ENCODE measurements around the gene NPIPA3.
"Not testable (repeated sequence)": the region's sequence is repeated elsewhere in the genome, so short reads cannot be mapped to it uniquely, and the experiment has no call there.

The NPIPA3 gene

GRCh38 chr16:14703156-14704011 is at the start of gene NPIPA3:
Gene NPIPA3 (plus strand): TSS chr16:14703411. CDS start chr16:14708944, 5,533 bp downstream.
- DNase-seq = not testable (repeated sequence)

GRCh38 chr16:14658063-14658462 is 45.1 kb upstream of the NPIPA3 start:
- no peak for DNase-seq

DNA sequence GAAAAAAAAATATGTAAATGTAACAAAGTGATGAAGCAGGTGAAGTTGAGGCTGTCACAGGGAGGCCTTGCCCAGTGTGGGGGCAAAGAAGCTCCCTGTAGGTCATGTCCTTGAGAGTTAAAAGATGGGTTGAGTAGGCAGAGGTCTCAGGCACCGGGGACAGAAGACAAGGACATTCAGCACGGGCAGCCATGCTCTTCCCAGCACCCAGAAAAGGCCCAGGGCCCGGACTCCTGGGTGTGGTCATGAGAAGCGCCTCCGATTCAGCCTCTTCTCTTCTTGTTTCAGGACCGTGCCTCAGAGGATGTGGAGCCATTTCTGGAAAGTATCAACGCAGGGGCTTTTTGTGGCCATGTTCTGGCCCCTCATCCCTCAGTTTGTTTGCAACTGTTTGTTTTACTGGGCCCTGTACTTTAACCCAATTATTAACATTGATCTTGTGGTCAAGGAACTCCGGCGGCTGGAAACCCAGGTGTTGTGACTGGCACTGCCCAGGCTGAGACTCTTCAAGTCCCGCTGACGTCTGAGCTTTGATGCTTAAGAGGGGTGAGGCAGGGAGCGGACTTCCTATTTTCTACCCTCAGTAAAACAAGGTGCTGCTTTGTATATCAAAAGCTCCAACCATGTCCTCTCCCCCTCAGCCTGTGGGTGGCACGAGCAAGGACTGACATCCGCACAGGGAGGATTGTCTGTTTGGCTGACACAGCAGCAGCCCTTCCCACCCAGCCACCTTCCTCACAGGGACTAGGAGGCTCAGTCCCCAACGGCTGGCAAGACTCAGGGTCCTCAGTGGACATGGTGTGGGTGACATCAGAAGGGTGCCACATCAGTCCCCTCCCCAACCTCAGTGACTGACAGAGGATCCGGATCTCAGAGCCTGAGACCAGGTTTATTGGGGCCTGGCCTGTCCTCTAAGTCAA is 35.6 kb upstream of the NPIPA3 start:
- no peak for DNase-seq

DNA sequence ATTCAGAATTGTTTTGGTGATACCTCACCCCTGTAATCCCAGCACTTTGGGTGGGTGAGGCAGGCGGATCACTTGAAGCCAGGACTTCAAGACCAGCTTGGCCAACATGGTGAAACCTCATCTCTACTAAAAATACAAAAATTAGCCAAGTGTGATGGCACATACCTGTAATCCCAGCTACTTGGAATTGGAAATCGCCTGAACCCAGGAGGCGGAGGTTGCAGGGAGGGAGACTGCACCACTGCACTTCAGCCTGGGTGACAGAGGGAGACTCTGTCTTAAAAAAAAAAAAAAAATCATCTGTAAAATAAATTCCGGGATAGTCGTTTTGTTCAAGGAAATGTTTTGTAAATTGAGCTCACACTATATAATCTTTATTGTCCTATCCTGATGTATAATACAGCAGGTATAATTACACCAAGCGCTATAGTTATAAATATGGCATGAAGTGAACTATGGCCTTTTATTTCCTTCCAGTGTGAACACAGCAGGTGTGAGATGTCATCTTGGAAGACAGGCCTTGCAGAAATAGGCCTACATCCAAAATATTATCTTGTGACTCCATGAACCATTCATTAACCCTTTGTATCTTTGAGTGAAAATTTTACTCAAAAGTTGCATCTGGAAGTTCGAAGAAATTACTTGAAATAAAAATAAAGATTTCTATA is 34.5 kb upstream of the NPIPA3 start:
- DNase-seq = no peak

DNA sequence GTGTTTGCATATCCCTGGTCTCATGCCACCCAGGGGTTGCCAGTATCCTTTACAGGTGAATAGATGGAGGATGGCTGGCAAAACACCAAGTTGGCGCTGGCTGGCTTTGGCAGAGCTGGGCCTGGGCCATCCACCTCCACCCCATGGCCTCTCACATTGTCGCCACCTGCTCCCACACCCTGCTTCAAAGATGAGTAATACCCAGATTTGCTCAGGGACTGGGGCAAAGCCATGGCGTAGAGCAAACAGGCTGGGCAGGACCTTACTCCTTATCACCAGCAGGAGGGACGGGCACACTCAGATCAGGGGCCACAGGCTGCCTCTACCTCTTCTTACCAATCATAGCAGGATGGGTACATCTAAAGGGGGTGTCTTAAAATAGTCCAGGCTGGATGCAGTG is 33.4 kb upstream of the NPIPA3 start:
- DNase-seq = peak; percentile 18

- DNase-seq = peak; percentile 23
These were observed 30.7 kb upstream of the NPIPA3 start for GRCh38 chr16:14672403-14672971.

GRCh38 chr16:14676633-14677032 is 26.6 kb upstream of the NPIPA3 start:
- DNase-seq = no peak

- DNase-seq = no peak
These were observed 25.6 kb upstream of the NPIPA3 start for GRCh38 chr16:14677627-14678026.

DNA sequence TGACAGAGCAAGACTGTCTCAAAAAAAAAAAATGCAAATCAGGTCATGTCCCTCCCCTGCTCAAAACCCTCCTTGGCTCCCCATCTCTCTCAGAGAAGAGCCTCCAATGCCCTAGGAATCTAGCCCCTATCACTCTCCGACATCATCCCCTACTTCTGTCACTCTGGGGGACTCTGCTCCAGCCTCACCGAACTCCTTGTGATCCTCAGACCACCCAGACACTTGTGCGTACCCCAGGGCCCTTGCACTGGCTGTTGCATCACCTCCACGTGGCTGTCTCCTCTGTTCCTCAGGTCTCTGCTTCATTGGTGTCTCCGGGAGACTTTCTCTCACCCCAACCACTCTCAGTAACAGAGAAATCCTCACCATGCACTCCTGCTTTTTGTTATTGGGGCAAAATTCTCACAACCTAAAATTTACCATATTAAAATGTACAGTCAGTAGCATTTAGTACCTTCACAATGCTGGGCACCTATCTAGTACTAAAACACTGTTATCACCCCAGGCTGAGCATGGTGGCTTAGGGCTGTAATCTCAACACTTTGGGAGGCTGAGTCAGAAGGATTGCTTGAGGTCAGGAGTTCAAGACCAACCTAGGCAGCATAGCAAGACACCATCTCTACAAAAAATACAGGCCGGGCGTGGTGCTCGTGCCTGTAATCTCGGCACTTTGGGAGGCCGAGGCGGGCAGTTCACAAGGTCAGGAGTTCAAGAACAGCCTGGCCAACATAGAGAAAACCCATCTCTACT is 24.3 kb upstream of the NPIPA3 start:
- no peak for DNase-seq

GRCh38 chr16:14680396-14680795 is 22.8 kb upstream of the NPIPA3 start:
- not testable (repeated sequence) for DNase-seq

DNA sequence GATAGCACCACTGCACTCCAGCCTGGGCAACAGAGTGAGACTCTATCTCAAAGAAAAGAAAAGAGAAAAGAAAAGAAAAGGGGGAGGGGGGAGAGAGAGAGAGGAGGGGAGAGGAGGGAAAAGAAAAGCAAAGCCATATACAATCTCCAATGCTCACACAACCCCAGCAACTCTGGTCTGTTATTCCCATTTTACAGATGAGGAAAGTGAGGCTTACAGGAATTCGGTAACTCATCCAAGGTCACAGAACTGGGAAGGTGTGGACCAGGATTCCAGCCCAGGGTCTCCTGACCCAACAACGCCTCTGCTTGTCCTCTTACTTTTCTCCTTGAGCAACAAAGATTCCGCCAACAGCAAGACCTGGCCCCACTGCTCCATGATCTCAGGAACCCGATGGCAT is 22.1 kb upstream of the NPIPA3 start:
- DNase-seq = no peak

DNA sequence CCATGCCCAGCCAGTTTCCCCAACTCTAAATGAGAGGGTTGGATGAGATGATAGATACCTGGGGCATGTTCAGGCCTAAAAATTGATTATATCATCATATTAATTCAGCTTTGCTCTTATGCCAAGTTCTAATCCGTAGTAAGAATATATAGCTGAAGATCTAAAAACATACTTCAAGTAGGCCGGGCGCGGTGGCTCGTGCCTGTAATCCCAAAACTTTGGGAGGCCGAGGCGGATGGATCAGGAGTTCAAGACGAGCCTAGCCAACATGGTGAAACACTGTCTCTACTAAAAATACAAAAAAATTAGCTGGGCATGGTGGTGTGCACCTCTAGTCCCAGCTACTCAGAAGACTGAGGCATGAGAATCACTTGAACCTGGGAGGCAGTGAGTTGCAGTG is 21.1 kb upstream of the NPIPA3 start:
- no peak for DNase-seq

DNA sequence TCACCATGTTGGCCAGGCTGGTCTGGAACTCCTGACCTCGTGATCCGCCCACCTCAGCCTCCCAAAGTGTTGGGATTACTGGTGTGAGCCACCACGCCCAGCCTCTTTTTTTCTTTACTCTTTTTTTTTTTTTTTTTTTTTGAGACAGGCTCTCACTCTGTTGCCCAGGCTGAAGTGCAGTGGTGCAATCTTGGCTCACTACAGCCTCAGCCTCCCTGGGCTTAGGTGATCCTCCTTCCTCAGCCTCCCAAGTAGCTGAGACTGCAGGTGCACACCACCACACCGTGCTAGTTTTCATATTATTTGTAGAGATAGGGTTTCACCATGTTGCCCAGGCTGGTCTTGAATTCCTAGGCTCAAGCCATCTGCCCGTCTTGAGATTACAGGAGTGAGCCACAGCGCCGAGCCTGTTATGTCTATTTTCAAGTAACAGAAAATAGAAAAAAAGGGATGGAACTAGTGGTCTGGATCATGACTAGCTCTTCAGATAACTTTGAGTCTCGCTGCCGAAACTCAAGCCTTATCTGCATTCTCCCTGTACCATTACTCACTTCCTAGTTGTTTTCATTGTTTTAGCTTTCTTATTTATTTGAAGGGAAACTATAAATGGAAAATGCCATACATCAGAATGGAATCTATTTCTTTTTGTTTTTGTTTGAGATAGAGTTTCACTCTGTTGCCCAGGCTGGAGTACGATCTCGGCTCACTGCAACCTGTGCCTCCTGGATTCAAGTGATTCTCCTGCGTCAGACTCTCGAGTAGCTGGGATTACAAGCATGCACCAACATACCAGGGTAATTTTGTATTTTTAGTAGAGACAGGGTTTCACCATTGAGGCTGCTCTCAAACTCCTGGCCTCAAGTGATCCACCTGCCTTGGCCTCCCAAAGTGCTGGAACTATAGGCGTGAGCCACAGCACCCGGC is 17.1 kb upstream of the NPIPA3 start:
- not testable (repeated sequence) for DNase-seq

- DNase-seq = not testable (repeated sequence)
These were observed 9.1 kb upstream of the NPIPA3 start, which contains the start of gene PLA2G10 for GRCh38 chr16:14694129-14694528. Gene PLA2G10 (minus strand): TSS chr16:14694308. CDS start chr16:14694229, 79 bp downstream.

DNA sequence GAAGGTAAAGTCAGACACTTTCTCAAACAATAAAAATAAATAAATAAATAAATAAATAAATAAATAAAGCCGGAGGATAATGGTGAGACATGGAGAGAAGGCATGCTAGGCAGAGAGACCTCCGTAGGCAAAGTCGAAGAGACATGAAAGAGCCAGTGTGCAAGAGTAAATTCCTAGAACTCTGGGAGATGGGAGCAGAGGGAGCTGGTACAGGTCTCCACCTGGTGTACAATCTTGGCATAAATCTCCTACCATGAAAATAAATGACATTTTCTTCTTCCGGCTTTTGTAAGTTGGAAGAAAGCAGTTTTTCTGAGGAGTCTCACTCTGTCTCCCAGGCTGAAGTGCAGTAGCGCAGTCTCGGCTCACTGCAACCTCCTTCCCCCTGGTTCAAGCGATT is 1.4 kb upstream of the NPIPA3 start:
- not testable (repeated sequence) for DNase-seq

DNA sequence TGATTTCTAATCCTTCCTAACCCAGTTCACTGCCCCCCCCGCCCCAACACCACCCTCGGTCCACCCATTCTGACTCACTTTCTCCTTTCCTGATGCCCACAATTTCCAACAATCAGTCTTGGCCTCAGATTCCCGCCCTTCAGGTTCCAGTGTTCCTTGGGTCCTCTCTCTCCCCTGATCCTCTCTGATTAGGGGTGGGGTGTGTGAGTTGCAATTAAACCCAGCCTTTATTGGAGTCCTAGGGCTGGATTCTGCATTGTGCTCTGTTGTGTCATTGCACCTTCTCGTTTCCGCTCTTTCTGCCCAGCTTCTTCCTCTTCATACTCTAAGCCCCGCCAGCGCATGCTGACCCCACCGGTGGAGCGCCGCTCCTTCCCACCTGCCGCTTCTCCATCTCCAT is 539 bp upstream of the NPIPA3 start:
- not testable (repeated sequence) for DNase-seq

DNA sequence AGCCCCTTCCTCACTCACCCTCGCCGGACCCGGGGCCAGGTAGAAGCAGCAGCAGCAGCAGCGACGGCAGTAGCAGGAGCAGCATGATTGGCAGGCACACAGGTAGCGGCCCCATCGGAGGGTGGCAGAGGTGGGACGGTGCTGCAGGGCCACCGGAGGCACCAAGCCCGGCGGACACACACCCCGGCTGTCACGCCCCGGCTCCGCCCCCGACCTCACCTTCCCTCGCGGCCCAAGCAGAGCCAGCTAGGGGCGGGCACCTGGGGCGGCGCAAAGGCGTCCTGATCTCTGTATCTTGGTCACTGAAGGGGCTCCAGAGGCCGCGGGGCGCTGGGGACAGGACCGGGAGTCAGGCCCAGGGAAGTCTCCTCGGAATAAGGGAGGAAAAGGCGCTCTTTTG is 30.0 kb downstream of the NPIPA3 start:
- not testable (repeated sequence) for DNase-seq

GRCh38 chr16:14740832-14741385 is 37.7 kb downstream of the NPIPA3 start:
- not testable (repeated sequence) for DNase-seq

DNA sequence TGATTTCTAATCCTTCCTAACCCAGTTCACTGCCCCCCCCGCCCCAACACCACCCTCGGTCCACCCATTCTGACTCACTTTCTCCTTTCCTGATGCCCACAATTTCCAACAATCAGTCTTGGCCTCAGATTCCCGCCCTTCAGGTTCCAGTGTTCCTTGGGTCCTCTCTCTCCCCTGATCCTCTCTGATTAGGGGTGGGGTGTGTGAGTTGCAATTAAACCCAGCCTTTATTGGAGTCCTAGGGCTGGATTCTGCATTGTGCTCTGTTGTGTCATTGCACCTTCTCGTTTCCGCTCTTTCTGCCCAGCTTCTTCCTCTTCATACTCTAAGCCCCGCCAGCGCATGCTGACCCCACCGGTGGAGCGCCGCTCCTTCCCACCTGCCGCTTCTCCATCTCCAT is 38.6 kb downstream of the NPIPA3 start:
- DNase-seq = not testable (repeated sequence)
